Activated CD4-positive, alpha-beta T cell treated with anti-CD3 and anti-CD28 coated beads, Interleukin-2, amount 50 U/mL, for 48 hours (primary cell): ENCODE results near the gene POLDIP3.
"Not testable (repeated sequence)": the region's sequence is repeated elsewhere in the genome, so short reads cannot be mapped to it uniquely, and the experiment has no call there.

Source experiments
- DNase-seq, 2 experiments: peaks; one replicate each; pipeline ENCODE4 v3.0.0-alpha.2; 2020

POLDIP3 gene

GRCh38 chr22:42553475-42554361, 61.0 kb downstream of the POLDIP3 start, which contains the start of gene SERHL2:
TSS of gene SERHL2 (plus strand) at chr22:42553956. CDS start at chr22:42554021, 65 bp downstream.
- peak; percentile 97 to 98 for DNase-seq

DNA sequence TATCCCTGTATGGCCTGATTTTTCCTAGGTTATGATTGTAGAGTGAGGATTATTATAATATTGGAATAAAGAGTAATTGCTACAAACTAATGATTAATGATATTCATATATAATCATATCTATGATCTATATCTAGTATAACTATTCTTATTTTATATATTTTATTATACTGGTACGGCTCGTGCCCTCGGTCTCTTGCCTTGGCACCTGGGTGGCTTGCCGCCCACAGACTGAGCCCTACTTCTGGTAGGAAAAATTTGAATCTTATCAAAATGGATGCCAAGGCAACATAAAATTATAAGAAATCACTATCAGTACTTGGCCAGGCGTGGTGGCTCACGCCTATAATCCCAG, 62.4 kb downstream of the POLDIP3 start:
- DNase-seq, result not testable (repeated sequence)

DNA sequence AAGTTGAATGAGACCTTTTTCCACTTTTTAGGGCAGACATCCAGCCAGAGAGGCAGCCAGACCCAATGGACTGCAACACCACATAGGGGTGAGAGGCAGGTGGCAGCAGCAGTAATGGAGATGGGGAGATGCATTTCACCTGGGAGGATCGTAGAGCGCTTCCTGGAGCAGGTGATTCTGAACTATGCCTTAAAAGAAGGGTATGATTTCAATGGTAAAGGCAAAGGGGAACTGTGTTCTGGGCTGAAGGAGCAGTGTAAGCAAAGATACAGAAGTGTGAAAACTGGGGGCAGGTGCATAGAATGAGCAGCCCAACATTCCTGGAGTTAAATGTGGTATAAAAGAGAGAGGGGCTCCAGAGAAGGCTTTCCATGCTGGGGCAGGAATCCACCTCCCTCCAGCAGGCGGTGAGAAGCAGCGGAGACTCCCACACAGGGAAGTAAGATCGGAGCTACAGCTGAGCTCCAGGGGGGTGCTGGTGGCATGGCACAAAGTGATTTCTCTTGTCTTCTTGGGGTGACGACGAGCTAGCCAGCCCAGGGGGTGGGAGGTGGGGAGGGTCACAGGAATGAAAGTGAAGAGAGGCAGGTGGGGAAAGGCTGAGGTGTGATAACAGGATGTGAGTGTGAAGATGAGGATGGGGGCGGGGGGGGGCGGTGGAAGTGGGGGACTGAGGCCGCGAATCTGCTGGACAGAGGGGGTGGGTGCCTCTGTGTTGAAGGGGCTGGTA, 65.2 kb downstream of the POLDIP3 start:
- DNase-seq, result no peak

- DNase-seq, result no peak
Measured at GRCh38 chr22:42548597-42549330, 65.9 kb downstream of the POLDIP3 start.

DNA sequence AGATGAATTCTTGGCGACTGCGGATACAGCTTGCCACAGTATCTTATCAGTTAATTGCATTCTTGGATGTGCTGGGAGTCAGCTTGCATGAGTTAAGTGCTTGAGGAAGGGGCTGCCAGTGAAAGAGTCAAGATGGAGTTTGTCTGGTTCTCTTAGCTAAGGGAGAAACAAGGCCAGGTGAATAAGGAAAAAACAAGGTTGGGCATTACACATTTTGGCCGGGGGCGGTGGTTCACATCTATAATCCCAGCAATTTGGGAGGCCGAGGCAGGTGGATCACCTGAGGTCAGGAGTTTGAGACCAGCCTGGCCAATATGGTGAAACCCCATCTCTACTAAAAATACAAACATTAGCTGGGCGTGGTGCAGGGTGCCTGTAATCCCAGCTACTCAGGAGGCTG, 66.6 kb downstream of the POLDIP3 start:
- DNase-seq, result not testable (repeated sequence)

DNA sequence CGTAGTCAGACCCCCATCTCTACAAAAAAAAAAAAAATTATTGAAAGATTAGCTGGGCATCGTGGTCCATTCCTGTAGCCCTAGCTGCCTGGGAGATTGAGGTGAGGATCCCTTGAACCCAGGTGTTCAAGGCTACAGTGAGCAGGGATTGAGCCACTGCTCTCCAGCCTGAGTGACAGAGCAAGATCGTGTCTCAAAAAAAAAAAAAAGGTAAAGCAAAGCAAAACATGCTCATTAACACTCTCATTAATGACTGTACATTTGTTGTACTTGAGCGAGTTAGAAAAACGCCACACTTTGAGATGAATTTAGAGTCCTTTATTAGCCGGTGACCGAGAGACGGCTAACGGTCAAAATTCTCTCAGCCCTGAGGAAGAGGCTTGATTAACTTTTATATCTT, 67.1 kb downstream of the POLDIP3 start:
- no peak for DNase-seq

DNA sequence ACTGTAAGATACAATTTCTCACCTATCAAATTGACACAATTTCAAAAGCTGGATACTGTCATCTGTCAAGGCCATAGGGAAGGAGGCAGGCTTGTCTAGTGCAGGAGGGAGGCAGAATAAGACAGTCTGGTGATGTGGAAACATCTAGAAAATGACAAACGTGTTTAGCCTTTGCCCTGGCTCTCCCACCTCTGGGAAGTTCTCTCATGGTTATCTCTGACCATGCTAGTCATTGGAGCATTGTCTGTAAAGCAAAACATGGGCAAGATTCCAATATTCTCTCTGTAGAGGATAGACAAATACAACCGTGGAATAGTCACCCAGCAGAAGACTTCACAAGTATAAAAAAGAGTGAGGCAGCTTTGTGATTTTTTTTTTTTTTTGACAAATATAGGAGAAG, 70.0 kb downstream of the POLDIP3 start:
- no peak for DNase-seq

DNA sequence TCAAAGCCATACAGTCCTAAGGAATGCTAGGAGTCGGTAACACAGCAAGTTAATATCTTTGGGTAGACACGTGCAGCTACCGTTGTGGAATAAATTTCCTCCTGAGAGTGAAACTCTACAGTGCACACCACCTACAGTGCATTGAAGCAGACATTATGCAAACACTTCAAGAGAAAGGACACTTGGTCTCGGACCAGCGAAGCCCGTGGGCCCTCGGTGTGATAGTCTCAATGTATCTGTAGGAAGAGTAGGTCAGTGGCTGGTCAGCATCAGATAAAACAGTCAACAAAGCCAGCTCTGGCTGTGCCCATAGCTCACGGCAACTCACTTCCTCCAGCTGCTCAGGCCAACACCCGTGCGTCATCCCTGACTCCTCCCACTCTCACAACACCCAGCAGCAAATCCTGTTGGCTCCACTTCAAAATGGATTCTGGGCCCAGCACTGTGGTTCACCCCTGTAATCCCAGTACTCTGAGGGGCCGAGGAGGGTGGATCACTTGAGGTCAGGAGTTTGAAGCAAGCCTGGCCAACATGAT, 75.4 kb downstream of the POLDIP3 start:
- not testable (repeated sequence) for DNase-seq

- not testable (repeated sequence) for DNase-seq
Measured at GRCh38 chr22:42537199-42537831, 77.4 kb downstream of the POLDIP3 start.

DNA sequence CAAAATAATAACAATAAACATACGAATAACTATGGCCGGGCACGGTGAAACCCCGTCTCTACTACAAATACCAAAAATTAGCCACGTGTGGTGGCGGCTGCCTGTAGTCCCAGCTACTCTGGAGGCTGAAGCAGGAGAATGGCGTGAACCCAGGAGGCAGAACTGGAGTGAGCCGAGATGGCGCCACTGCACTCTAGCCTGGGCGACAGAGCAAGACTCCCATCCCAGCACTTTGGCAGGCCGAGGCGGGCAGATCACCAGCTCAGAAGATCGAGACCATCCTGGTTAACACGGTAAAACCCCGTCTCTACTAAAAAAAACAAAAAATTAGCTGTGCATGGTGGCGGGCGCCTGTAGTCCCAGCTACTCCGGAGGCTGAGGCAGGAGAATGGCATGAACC, 78.0 kb downstream of the POLDIP3 start:
- DNase-seq, result not testable (repeated sequence)

GRCh38 chr22:42536166-42536565, 78.5 kb downstream of the POLDIP3 start:
- DNase-seq, result no peak

DNA sequence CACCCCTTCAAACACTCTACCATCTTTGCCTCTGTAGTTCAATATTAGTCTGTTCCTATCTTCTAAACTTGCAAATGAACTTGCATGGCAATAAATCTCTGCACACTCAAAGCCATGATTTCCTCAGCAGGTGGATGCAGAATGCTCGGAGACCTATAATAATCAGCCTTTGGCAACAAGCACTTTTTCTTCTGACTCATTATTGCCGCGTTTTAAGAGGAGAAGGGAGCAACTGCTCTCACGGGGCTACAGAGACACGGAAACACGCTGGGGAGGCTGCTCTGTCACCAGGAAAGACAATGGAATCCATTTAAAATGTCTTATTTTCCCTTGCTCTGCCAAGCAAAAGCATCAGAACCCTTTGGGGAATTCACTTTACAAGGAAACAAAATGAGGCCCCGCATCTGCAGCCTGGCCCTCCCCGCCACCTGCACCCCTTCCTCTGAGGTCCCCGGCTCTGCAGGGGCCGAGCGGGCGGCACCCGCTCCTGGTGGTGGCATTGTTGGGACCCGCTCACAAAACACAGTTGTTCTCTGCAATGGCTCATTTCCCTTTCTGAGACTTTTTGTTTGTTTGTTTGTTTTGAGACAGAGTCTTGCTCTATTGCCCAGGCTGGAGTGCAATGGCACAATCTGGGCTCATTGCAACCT, 79.5 kb downstream of the POLDIP3 start:
- DNase-seq, result not testable (repeated sequence)
